Lower leg skin (tissue), 3 donors: ENCODE measurements around the gene CLTRN.

Experiments
- POLR2A ChIP-seq, 2 donors: fragments of 450-650 bp; IDR thresholded peaks; one replicate each; pipeline ENCODE4 v1.6.1; 2016 to 2017; ENCODE audit warnings: antibody characterized with exemption in 2 of 2, mild to moderate bottlenecking in 1 of 2, moderate library complexity in 1 of 2
- TF ChIP-seq, protein P1 (sequence below), 3 donors: fragments of 450-650 bp; IDR thresholded peaks; one replicate each; pipeline ENCODE4 v1.5.1; 2016; ENCODE audit warnings: antibody characterized with exemption in 3 of 3, mild to moderate bottlenecking in 3 of 3, moderate library complexity in 2 of 3

DNA sequence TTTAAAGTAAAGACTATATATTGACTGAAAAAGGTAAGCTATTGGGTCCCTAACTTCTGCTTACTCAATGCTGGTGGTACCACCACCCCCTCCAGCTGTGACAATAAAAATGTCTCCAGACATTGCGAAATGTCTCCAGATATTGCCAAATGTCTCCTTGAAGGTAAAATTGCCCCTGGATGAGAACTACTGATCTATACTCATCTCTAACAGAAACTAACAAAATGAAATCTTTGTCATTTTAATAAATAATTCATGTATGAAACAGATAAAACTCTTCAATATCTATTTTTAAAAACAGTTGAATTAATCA lies 20.1 kb downstream of the CLTRN start:
- TF ChIP-seq, protein P1, sequence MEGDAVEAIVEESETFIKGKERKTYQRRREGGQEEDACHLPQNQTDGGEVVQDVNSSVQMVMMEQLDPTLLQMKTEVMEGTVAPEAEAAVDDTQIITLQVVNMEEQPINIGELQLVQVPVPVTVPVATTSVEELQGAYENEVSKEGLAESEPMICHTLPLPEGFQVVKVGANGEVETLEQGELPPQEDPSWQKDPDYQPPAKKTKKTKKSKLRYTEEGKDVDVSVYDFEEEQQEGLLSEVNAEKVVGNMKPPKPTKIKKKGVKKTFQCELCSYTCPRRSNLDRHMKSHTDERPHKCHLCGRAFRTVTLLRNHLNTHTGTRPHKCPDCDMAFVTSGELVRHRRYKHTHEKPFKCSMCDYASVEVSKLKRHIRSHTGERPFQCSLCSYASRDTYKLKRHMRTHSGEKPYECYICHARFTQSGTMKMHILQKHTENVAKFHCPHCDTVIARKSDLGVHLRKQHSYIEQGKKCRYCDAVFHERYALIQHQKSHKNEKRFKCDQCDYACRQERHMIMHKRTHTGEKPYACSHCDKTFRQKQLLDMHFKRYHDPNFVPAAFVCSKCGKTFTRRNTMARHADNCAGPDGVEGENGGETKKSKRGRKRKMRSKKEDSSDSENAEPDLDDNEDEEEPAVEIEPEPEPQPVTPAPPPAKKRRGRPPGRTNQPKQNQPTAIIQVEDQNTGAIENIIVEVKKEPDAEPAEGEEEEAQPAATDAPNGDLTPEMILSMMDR (IDR thresholded peaks at IDR 0.05) = no peak
- TF ChIP-seq POLR2A (IDR thresholded peaks at IDR 0.05) = no peak
